PC-9 (cell line): ENCODE data around the gene ABCA12.

Experiments used
- CTCF ChIP-seq: fragments of 200-600 bp; sonication (generic); conservative IDR thresholded peaks from 2 replicates; pipeline ENCODE4 v1.6.1; 2017; ENCODE audit warnings: mixed run types, antibody characterized with exemption, mild to moderate bottlenecking, moderate library complexity
- EZH2 ChIP-seq: fragments of 200-600 bp; sonication (generic); IDR thresholded peaks from 2 replicates; pipeline ENCODE4 v1.8.0; 2017; ENCODE audit warnings: antibody characterized with exemption, low read depth

- no peak for TF ChIP-seq CTCF
- no peak for TF ChIP-seq EZH2
Observed at GRCh38 chr2:215049341-215049740, 89.1 kb downstream of the ABCA12 start.
